ENCODE data around the gene ZACN.
"Not testable (repeated sequence)": the region's sequence is repeated elsewhere in the genome, so short reads cannot be mapped to it uniquely, and the experiment has no call there.

The ZACN gene

GRCh38 chr17:76078860-76079534 lies at the start of gene ZACN:
Gene ZACN (plus strand): TSS chr17:76079182. CDS start chr17:76079265, 83 bp downstream.
- H3K4me1 Mint-ChIP-seq: peaks cover 30% of the 10 kb centered on the region
- H3K27ac Mint-ChIP-seq (ENCODE audit: low read depth): no peak within 1 kb of the TSS
- no peak for ATAC-seq (replicated peaks; ENCODE audit: extremely low read depth, poor library complexity, severe bottlenecking)
- peaks cover 12% of the 10 kb centered on the region for H3K36me3 Mint-ChIP-seq (ENCODE audit: insufficient read depth)
- H3K4me3 Mint-ChIP-seq: peak within 1 kb of the TSS; percentile 20
- H3K27me3 Mint-ChIP-seq: peaks cover 30% of the 10 kb centered on the region
- DNase-seq (ENCODE audit: low spot score in 2 of 2): no peak
- no peaks in the 10 kb centered on the region for H3K9me3 Mint-ChIP-seq

- H3K4me3 Mint-ChIP-seq: no peak overlapping the region
- H3K4me1 Mint-ChIP-seq: peaks cover 17% of the 10 kb centered on the region
- H3K9me3 Mint-ChIP-seq: no peaks in the 10 kb centered on the region
- H3K27ac Mint-ChIP-seq (ENCODE audit: low read depth): no peak overlapping the region
- DNase-seq (ENCODE audit: low spot score in 2 of 2): no peak
- no peaks in the 10 kb centered on the region for H3K36me3 Mint-ChIP-seq (ENCODE audit: insufficient read depth)
- no peaks in the 10 kb centered on the region for H3K27me3 Mint-ChIP-seq
- no peak for ATAC-seq (replicated peaks; ENCODE audit: extremely low read depth, poor library complexity, severe bottlenecking)
Measured at GRCh38 chr17:76032073-76032779, 46.8 kb upstream of the ZACN start.

- no peaks in the 10 kb centered on the region for H3K27me3 Mint-ChIP-seq
- ATAC-seq (replicated peaks; ENCODE audit: extremely low read depth, poor library complexity, severe bottlenecking) (no peak), DNase-seq (ENCODE audit: low spot score in 2 of 2) (no peak)
- no peaks in the 10 kb centered on the region for H3K36me3 Mint-ChIP-seq (ENCODE audit: insufficient read depth)
- no peak overlapping the region for H3K4me3 Mint-ChIP-seq
- no peak overlapping the region for H3K27ac Mint-ChIP-seq (ENCODE audit: low read depth)
- H3K9me3 Mint-ChIP-seq: no peaks in the 10 kb centered on the region
- peaks cover 17% of the 10 kb centered on the region for H3K4me1 Mint-ChIP-seq
Measured at GRCh38 chr17:76032780-76033108, 46.2 kb upstream of the ZACN start.

- peaks cover 2% of the 10 kb centered on the region for H3K36me3 Mint-ChIP-seq (ENCODE audit: insufficient read depth)
- no peaks in the 10 kb centered on the region for H3K9me3 Mint-ChIP-seq
- ATAC-seq (replicated peaks; ENCODE audit: extremely low read depth, poor library complexity, severe bottlenecking) (no peak), DNase-seq (ENCODE audit: low spot score in 2 of 2) (no peak)
- H3K27ac Mint-ChIP-seq (ENCODE audit: low read depth): no peak overlapping the region
- H3K4me3 Mint-ChIP-seq: no peak overlapping the region
- peaks cover 17% of the 10 kb centered on the region for H3K4me1 Mint-ChIP-seq
- H3K27me3 Mint-ChIP-seq: no peaks in the 10 kb centered on the region
Measured at GRCh38 chr17:76033139-76033538, 45.8 kb upstream of the ZACN start.

GRCh38 chr17:76034428-76035350 lies 44.3 kb upstream of the ZACN start:
- Mint-ChIP-seq H3K27me3 (no peaks in the 10 kb centered on the region), H3K4me3 (no peak overlapping the region), H3K9me3 (no peaks in the 10 kb centered on the region), H3K36me3 (ENCODE audit: insufficient read depth) (peaks cover 12% of the 10 kb centered on the region), H3K27ac (ENCODE audit: low read depth) (no peak overlapping the region), H3K4me1 (peaks cover 9% of the 10 kb centered on the region)
- ATAC-seq (replicated peaks; ENCODE audit: extremely low read depth, poor library complexity, severe bottlenecking) (no peak), DNase-seq (ENCODE audit: low spot score in 2 of 2) (no peak)

- Mint-ChIP-seq H3K4me3 (no peak overlapping the region), H3K9me3 (no peaks in the 10 kb centered on the region), H3K36me3 (ENCODE audit: insufficient read depth) (peaks cover 22% of the 10 kb centered on the region), H3K27ac (ENCODE audit: low read depth) (no peak overlapping the region), H3K4me1 (peaks cover 5% of the 10 kb centered on the region), H3K27me3 (no peaks in the 10 kb centered on the region)
- DNase-seq (ENCODE audit: low spot score in 2 of 2) (no peak), ATAC-seq (replicated peaks; ENCODE audit: extremely low read depth, poor library complexity, severe bottlenecking) (no peak)
Measured at GRCh38 chr17:76036497-76037261, 42.3 kb upstream of the ZACN start.

GRCh38 chr17:76038050-76038449 lies 40.9 kb upstream of the ZACN start:
- no peak for DNase-seq (ENCODE audit: low spot score in 2 of 2)
- no peaks in the 10 kb centered on the region for H3K9me3 Mint-ChIP-seq
- no peak overlapping the region for H3K4me3 Mint-ChIP-seq
- ATAC-seq (replicated peaks; ENCODE audit: extremely low read depth, poor library complexity, severe bottlenecking): no peak
- H3K27me3 Mint-ChIP-seq: no peaks in the 10 kb centered on the region
- H3K36me3 Mint-ChIP-seq (ENCODE audit: insufficient read depth): peaks cover 29% of the 10 kb centered on the region
- peaks cover 5% of the 10 kb centered on the region for H3K4me1 Mint-ChIP-seq
- H3K27ac Mint-ChIP-seq (ENCODE audit: low read depth): no peak overlapping the region

- Mint-ChIP-seq H3K27ac (ENCODE audit: low read depth) (peak overlapping the region; percentile 41), H3K4me1 (peaks cover 5% of the 10 kb centered on the region), H3K9me3 (no peaks in the 10 kb centered on the region), H3K36me3 (ENCODE audit: insufficient read depth) (peaks cover 37% of the 10 kb centered on the region), H3K4me3 (no peak overlapping the region), H3K27me3 (no peaks in the 10 kb centered on the region)
- DNase-seq (ENCODE audit: low spot score in 2 of 2) (no peak), ATAC-seq (replicated peaks; ENCODE audit: extremely low read depth, poor library complexity, severe bottlenecking) (no peak)
Measured at GRCh38 chr17:76039121-76039520, 39.9 kb upstream of the ZACN start.

- DNase-seq (ENCODE audit: low spot score in 2 of 2) (no peak), ATAC-seq (replicated peaks; ENCODE audit: extremely low read depth, poor library complexity, severe bottlenecking) (no peak)
- Mint-ChIP-seq H3K27me3 (no peaks in the 10 kb centered on the region), H3K4me3 (no peak overlapping the region), H3K36me3 (ENCODE audit: insufficient read depth) (peaks cover 46% of the 10 kb centered on the region), H3K9me3 (no peaks in the 10 kb centered on the region), H3K27ac (ENCODE audit: low read depth) (no peak overlapping the region), H3K4me1 (no peaks in the 10 kb centered on the region)
Measured at GRCh38 chr17:76040376-76040775, 38.6 kb upstream of the ZACN start.

- peaks cover 62% of the 10 kb centered on the region for H3K36me3 Mint-ChIP-seq (ENCODE audit: insufficient read depth)
- H3K4me3 Mint-ChIP-seq; H3K27me3 Mint-ChIP-seq; H3K27ac Mint-ChIP-seq (ENCODE audit: low read depth); ATAC-seq (replicated peaks; ENCODE audit: extremely low read depth, poor library complexity, severe bottlenecking); DNase-seq (ENCODE audit: low spot score in 2 of 2); H3K4me1 Mint-ChIP-seq; H3K9me3 Mint-ChIP-seq: not testable (repeated sequence)
Measured at GRCh38 chr17:76042868-76043267, 36.1 kb upstream of the ZACN start.

GRCh38 chr17:76044475-76045007 lies 34.4 kb upstream of the ZACN start:
- H3K4me3 Mint-ChIP-seq; H3K27ac Mint-ChIP-seq (ENCODE audit: low read depth); ATAC-seq (replicated peaks; ENCODE audit: extremely low read depth, poor library complexity, severe bottlenecking); DNase-seq (ENCODE audit: low spot score in 2 of 2); H3K27me3 Mint-ChIP-seq; H3K9me3 Mint-ChIP-seq; H3K4me1 Mint-ChIP-seq: not testable (repeated sequence)
- H3K36me3 Mint-ChIP-seq (ENCODE audit: insufficient read depth): peaks cover 62% of the 10 kb centered on the region

- H3K27me3 Mint-ChIP-seq: no peaks in the 10 kb centered on the region
- H3K4me3 Mint-ChIP-seq: no peak overlapping the region
- DNase-seq (ENCODE audit: low spot score in 2 of 2) (no peak), ATAC-seq (replicated peaks; ENCODE audit: extremely low read depth, poor library complexity, severe bottlenecking) (no peak)
- H3K36me3 Mint-ChIP-seq (ENCODE audit: insufficient read depth): peaks cover 67% of the 10 kb centered on the region
- peaks cover 5% of the 10 kb centered on the region for H3K4me1 Mint-ChIP-seq
- no peaks in the 10 kb centered on the region for H3K9me3 Mint-ChIP-seq
- H3K27ac Mint-ChIP-seq (ENCODE audit: low read depth): no peak overlapping the region
Measured at GRCh38 chr17:76046064-76046463, 32.9 kb upstream of the ZACN start.
